Smooth muscle cell (in vitro differentiated cells): ENCODE results near the gene NFE2L3. TPM values are rescaled to one million over a fixed set of nuclear protein-coding genes. Genes with fewer than 3 reads are reported as not detected.
"Not testable (repeated sequence)": the region's sequence is repeated elsewhere in the genome, so short reads cannot be mapped to it uniquely, and the experiment has no call there.

Source experiments
- DNase-seq: peaks from one replicate; lab custom pipeline; 2025; ENCODE audit not compliant: unreplicated experiment; lab: John Stamatoyannopoulos, UW
- H2AFZ ChIP-seq: fragments of 200-600 bp; sonication (generic); 2 replicates; pipeline ENCODE4 v1.6.0; 2016; ENCODE audit warnings: antibody characterized with exemption, low read depth, mild to moderate bottlenecking
- H3F3A ChIP-seq: fragments of 200-600 bp; sonication (generic); 2 replicates; pipeline ENCODE4 v1.6.0; 2017; ENCODE audit warnings: antibody characterized with exemption, low read depth
- H3K27ac ChIP-seq: fragments of 200-600 bp; sonication (generic); 2 replicates; pipeline ENCODE4 v1.5.1; 2016; ENCODE audit warnings: low read depth, mild to moderate bottlenecking
- H3K27me3 ChIP-seq: fragments of 200-600 bp; sonication (generic); 2 replicates; pipeline ENCODE4 v1.6.1; 2016; ENCODE audit warnings: low read depth, mild to moderate bottlenecking
- H3K36me3 ChIP-seq: fragments of 200-600 bp; sonication (generic); 2 replicates; pipeline ENCODE4 v1.5.1; 2016; ENCODE audit warnings: low read depth
- H3K4me1 ChIP-seq: fragments of 200-600 bp; sonication (generic); 2 replicates; pipeline ENCODE4 v1.5.1; 2016; ENCODE audit warnings: low read depth
- H3K4me2 ChIP-seq: fragments of 200-600 bp; sonication (generic); 2 replicates; pipeline ENCODE4 v1.6.0; 2016; ENCODE audit warnings: mild to moderate bottlenecking
- H3K4me3 ChIP-seq: fragments of 200-600 bp; sonication (generic); 2 replicates; pipeline ENCODE4 v1.5.1; 2016; ENCODE audit warnings: mild to moderate bottlenecking
- H3K79me2 ChIP-seq: fragments of 200-600 bp; sonication (generic); 2 replicates; pipeline ENCODE4 v1.6.0; 2016; ENCODE audit warnings: low read depth, mild to moderate bottlenecking
- H3K9ac ChIP-seq: fragments of 200-600 bp; sonication (generic); 2 replicates; pipeline ENCODE4 v1.6.0; 2016; ENCODE audit warnings: low read depth
- H3K9me3 ChIP-seq: fragments of 200-600 bp; sonication (generic); replicated peaks from 2 replicates; pipeline ENCODE4 v1.5.1; 2016; ENCODE audit warnings: low read depth
- H4K20me1 ChIP-seq: fragments of 200-600 bp; sonication (generic); 2 replicates; pipeline ENCODE4 v1.6.0; 2016; ENCODE audit warnings: low read depth
- WGBS: methylation state at CpG from one replicate; pipeline ENCODE4 v1.1.7; 2016; ENCODE audit warnings: low lambda C conversion rate; 5-methylcytosine and 5-hydroxymethylcytosine counted together
- polyA plus RNA-seq: library from polyadenylated mRNA; unstranded; fragments of >200 nt; fragmentation: Nextera tagmentation; extraction: Ambion mirVana; gene quantifications from 2 replicates; pipeline ENCODE4 v1.2.1, GENCODE V29; 2016
- total RNA-seq: library from RNA; depleted of rRNA; stranded (reverse); fragments of >200 nt; gene quantifications from 2 replicates; pipeline ENCODE4 v1.2.3, GENCODE V29; 2014
- TF ChIP-seq, protein P1 (sequence below): fragments of 200-600 bp; sonication (generic); IDR thresholded peaks from 2 replicates; pipeline ENCODE4 v1.5.1; 2017; ENCODE audit warnings: borderline replicate concordance, mild to moderate bottlenecking, antibody characterized with exemption; ENCODE audit not compliant: insufficient read depth, poor library complexity, severe bottlenecking

Gene NFE2L3
- total and polyA plus RNA-seq, 2 experiments from 2014 or later, result 2.4 to 5.5 TPM

- Histone ChIP-seq H3K9me3 (no peaks in the 10 kb centered on the region), H4K20me1 (peaks cover 100% of the 10 kb centered on the region), H3K79me2 (peaks cover 79% of the 10 kb centered on the region), H3K36me3 (peaks cover 63% of the 10 kb centered on the region), H3K4me2 (peak overlapping the region; percentile 6), H3K4me1 (peaks cover 45% of the 10 kb centered on the region), H3F3A (peaks cover 74% of the 10 kb centered on the region), H2AFZ (no peak overlapping the region), H3K9ac (no peak overlapping the region), H3K4me3 (no peak overlapping the region), H3K27ac (peak overlapping the region; percentile 23), H3K27me3 (no peaks in the 10 kb centered on the region)
- TF ChIP-seq, protein P1, sequence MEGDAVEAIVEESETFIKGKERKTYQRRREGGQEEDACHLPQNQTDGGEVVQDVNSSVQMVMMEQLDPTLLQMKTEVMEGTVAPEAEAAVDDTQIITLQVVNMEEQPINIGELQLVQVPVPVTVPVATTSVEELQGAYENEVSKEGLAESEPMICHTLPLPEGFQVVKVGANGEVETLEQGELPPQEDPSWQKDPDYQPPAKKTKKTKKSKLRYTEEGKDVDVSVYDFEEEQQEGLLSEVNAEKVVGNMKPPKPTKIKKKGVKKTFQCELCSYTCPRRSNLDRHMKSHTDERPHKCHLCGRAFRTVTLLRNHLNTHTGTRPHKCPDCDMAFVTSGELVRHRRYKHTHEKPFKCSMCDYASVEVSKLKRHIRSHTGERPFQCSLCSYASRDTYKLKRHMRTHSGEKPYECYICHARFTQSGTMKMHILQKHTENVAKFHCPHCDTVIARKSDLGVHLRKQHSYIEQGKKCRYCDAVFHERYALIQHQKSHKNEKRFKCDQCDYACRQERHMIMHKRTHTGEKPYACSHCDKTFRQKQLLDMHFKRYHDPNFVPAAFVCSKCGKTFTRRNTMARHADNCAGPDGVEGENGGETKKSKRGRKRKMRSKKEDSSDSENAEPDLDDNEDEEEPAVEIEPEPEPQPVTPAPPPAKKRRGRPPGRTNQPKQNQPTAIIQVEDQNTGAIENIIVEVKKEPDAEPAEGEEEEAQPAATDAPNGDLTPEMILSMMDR, result no peak
- WGBS, result 86% methylated on average over 8 of the region's 8 CpGs
- no peak for DNase-seq
These were observed 41.6 kb downstream of the NFE2L3 start for GRCh38 chr7:26193432-26194207.

- H3K4me3 ChIP-seq, H3K9ac ChIP-seq, H3K9me3 ChIP-seq, H3K4me2 ChIP-seq, DNase-seq, H2AFZ ChIP-seq, H3K27me3 ChIP-seq, H3K27ac ChIP-seq: not testable (repeated sequence)
- peaks cover 45% of the 10 kb centered on the region for H3K4me1 ChIP-seq
- H3F3A ChIP-seq, result peaks cover 62% of the 10 kb centered on the region
- peaks cover 60% of the 10 kb centered on the region for H3K36me3 ChIP-seq
- H4K20me1 ChIP-seq, result peaks cover 100% of the 10 kb centered on the region
- peaks cover 90% of the 10 kb centered on the region for H3K79me2 ChIP-seq
- WGBS, result 81% methylated on average over 11 of the region's 11 CpGs
These were observed 42.8 kb downstream of the NFE2L3 start for GRCh38 chr7:26194764-26195163.

GRCh38 chr7:26195182-26195581 lies 43.2 kb downstream of the NFE2L3 start:
- peak overlapping the region; percentile 23 for H3K4me2 ChIP-seq
- H3K27ac ChIP-seq, result peak overlapping the region; percentile 7
- H3K79me2 ChIP-seq, result peaks cover 94% of the 10 kb centered on the region
- H3K9me3 ChIP-seq, result no peaks in the 10 kb centered on the region
- no peak for DNase-seq
- H3K9ac ChIP-seq, result no peak overlapping the region
- TF ChIP-seq, protein P1, result no peak
- H3K4me3 ChIP-seq, result no peak overlapping the region
- no peak overlapping the region for H2AFZ ChIP-seq
- H4K20me1 ChIP-seq, result peaks cover 100% of the 10 kb centered on the region
- no peaks in the 10 kb centered on the region for H3K27me3 ChIP-seq
- WGBS, result 93% methylated on average over 5 of the region's 5 CpGs
- peaks cover 58% of the 10 kb centered on the region for H3K36me3 ChIP-seq
- H3F3A ChIP-seq, result peaks cover 60% of the 10 kb centered on the region
- peaks cover 45% of the 10 kb centered on the region for H3K4me1 ChIP-seq

- peaks cover 49% of the 10 kb centered on the region for H3K36me3 ChIP-seq
- no peak overlapping the region for H2AFZ ChIP-seq
- H3K79me2 ChIP-seq, result peaks cover 92% of the 10 kb centered on the region
- no peak for DNase-seq
- peaks cover 52% of the 10 kb centered on the region for H3F3A ChIP-seq
- H3K9ac ChIP-seq, result no peak overlapping the region
- H3K27me3 ChIP-seq, result no peaks in the 10 kb centered on the region
- H3K4me2 ChIP-seq, result peak overlapping the region; percentile 96
- no peaks in the 10 kb centered on the region for H3K9me3 ChIP-seq
- peaks cover 94% of the 10 kb centered on the region for H4K20me1 ChIP-seq
- H3K27ac ChIP-seq, result peak overlapping the region; percentile 93
- WGBS, result 82% methylated on average over 10 of the region's 10 CpGs
- TF ChIP-seq, protein P1, result no peak
- peaks cover 45% of the 10 kb centered on the region for H3K4me1 ChIP-seq
- peak overlapping the region; percentile 97 for H3K4me3 ChIP-seq
These were observed 44.1 kb downstream of the NFE2L3 start for GRCh38 chr7:26195867-26196657.
